ENCODE measurements around the gene UACA. TPM values are rescaled to one million over a fixed set of nuclear protein-coding genes. Genes with fewer than 3 reads are reported as not detected.

Gene UACA
- total and polyA plus RNA-seq, 7 donors: 19.1 to 51.0 (median 26.4) TPM

GRCh38 chr15:70715840-70716485, 47.4 kb downstream of the UACA start:
- peak overlapping the region in 3 of 4 donors; percentile 20 to 56 (median 47) for H3K27ac ChIP-seq
- H3K36me3 ChIP-seq: no peaks in the 10 kb centered on the region
- no peak for TF ChIP-seq CTCF (IDR thresholded peaks at IDR 0.05)
- TF ChIP-seq POLR2A (IDR thresholded peaks at IDR 0.05): no peak
- TF ChIP-seq POLR2AphosphoS5 (IDR thresholded peaks at IDR 0.05): no peak
- TF ChIP-seq EP300 (IDR thresholded peaks at IDR 0.05): no peak
- no peak overlapping the region for H3K4me3 ChIP-seq
- no peaks in the 10 kb centered on the region for H3K27me3 ChIP-seq
- DNase-seq: no peak
- 61 to 79% methylated on average over 6 of the region's 6 CpGs for WGBS, 2 donors
- intact Hi-C loops (cut with DNase I): no loop called here
- peaks cover 0 to 58% (median 52%) of the 10 kb centered on the region in 4 donors for H3K4me1 ChIP-seq
- H3K9me3 ChIP-seq: no peaks in the 10 kb centered on the region

GRCh38 chr15:70714565-70714964, 48.8 kb downstream of the UACA start:
- TF ChIP-seq CTCF (IDR thresholded peaks at IDR 0.05) (no peak), POLR2A (IDR thresholded peaks at IDR 0.05) (no peak), POLR2AphosphoS5 (IDR thresholded peaks at IDR 0.05) (no peak), EP300 (IDR thresholded peaks at IDR 0.05) (no peak)
- no peaks in the 10 kb centered on the region for H3K27me3 ChIP-seq
- no peak for DNase-seq
- peaks cover 0 to 58% (median 52%) of the 10 kb centered on the region in 4 donors for H3K4me1 ChIP-seq
- 31 to 49% methylated on average over 3 of the region's 3 CpGs for WGBS, 2 donors
- no peaks in the 10 kb centered on the region for H3K36me3 ChIP-seq
- peak overlapping the region; percentile 41 to 68 (median 56) for H3K27ac ChIP-seq
- H3K9me3 ChIP-seq: no peaks in the 10 kb centered on the region
- intact Hi-C loops (cut with DNase I): no loop called here
- H3K4me3 ChIP-seq: no peak overlapping the region

DNA sequence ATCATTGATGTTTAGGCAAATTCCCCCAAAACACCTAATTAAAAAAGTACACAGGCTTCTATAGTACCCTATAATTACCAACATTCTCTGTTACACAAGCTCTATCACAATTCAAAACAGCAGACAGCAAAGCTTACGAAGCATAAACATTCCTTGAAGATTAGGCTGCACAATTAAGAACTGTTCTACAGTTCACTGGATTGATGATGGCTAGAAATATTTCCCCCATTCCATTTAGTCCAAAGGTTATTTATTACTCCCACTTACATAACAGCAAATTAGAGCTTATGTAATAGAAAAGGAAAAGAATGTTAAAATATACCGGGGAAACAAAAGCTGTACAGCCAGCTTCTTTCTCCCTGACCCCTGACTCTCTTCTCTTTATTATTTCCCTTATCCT, 49.3 kb downstream of the UACA start:
- peak in 1 of 4 donors; percentile 10 for TF ChIP-seq POLR2AphosphoS5 (IDR thresholded peaks at IDR 0.05)
- no peak for TF ChIP-seq CTCF (IDR thresholded peaks at IDR 0.05)
- no peak for DNase-seq
- H3K4me1 ChIP-seq: peaks cover 0 to 58% (median 52%) of the 10 kb centered on the region in 4 donors
- WGBS, 2 donors: 27 to 47% methylated on average over 2 of the region's 2 CpGs
- H3K9me3 ChIP-seq: no peaks in the 10 kb centered on the region
- no peaks in the 10 kb centered on the region for H3K27me3 ChIP-seq
- no peak overlapping the region for H3K4me3 ChIP-seq
- no peaks in the 10 kb centered on the region for H3K36me3 ChIP-seq
- intact Hi-C loops (cut with DNase I): no loop called here
- peak overlapping the region; percentile 41 to 68 (median 56) for H3K27ac ChIP-seq

GRCh38 chr15:70712271-70712670, 51.1 kb downstream of the UACA start:
- WGBS, 2 donors: 63 to 89% methylated on average over 3 of the region's 3 CpGs
- H3K36me3 ChIP-seq: no peaks in the 10 kb centered on the region
- peak overlapping the region in 1 of 4 donors; percentile 68 for H3K27ac ChIP-seq
- no peak overlapping the region for H3K4me3 ChIP-seq
- intact Hi-C loops (cut with DNase I): no loop called here
- H3K9me3 ChIP-seq: no peaks in the 10 kb centered on the region
- no peaks in the 10 kb centered on the region for H3K27me3 ChIP-seq
- TF ChIP-seq CTCF (IDR thresholded peaks at IDR 0.05) (no peak), EP300 (IDR thresholded peaks at IDR 0.05) (no peak), POLR2A (IDR thresholded peaks at IDR 0.05) (no peak), POLR2AphosphoS5 (IDR thresholded peaks at IDR 0.05) (no peak)
- peaks cover 0 to 44% (median 38%) of the 10 kb centered on the region in 4 donors for H3K4me1 ChIP-seq
- no peak for DNase-seq

DNA sequence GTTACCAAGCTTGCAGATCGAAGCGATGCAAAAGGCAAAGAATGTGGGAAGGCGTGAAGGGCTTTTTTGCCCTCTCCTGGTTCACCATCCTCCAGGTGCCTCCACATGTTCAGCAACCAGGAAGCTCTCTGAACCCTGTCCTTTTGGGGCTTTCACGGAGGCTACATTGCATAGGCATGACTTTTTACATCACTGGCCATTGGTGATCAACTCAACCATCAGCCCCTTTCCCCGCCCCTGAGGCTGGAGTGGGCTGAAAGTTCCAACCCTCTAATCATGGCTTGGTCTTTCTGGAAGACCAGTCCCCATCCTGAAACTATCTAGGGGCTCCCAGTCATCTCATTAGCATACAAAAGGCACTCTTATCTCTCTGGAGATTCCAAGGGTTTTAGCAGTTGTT, 52.6 kb downstream of the UACA start:
- Histone ChIP-seq H3K27ac (no peak overlapping the region), H3K9me3 (no peaks in the 10 kb centered on the region), H3K27me3 (no peaks in the 10 kb centered on the region), H3K36me3 (no peaks in the 10 kb centered on the region), H3K4me1 (peaks cover 0 to 28% (median 23%) of the 10 kb centered on the region in 4 donors), H3K4me3 (no peak overlapping the region)
- 94% methylated on average over 5 of the region's 5 CpGs for WGBS, 2 donors
- intact Hi-C loops (cut with DNase I): no loop called here
- no peak for TF ChIP-seq POLR2A (IDR thresholded peaks at IDR 0.05)
- no peak for DNase-seq
